Osteocyte (in vitro differentiated cells): ENCODE data around the gene C17orf78. TPM values are rescaled to one million over a fixed set of nuclear protein-coding genes. Genes with fewer than 3 reads are reported as not detected.

Experiments used
- DNase-seq: peaks from one replicate; pipeline ENCODE4 v3.0.0; 2021; ENCODE audit warnings: mixed read lengths; ENCODE audit not compliant: unreplicated experiment; ENCODE audit errors: extremely low spot score
- H3K27ac Mint-ChIP-seq: one replicate; pipeline ENCODE4 v1.8.0; 2021; ENCODE audit warnings: mild to moderate bottlenecking, mixed read lengths; ENCODE audit not compliant: unreplicated experiment
- H3K27me3 Mint-ChIP-seq: one replicate; pipeline ENCODE4 v1.8.0; 2021; ENCODE audit warnings: mixed read lengths; ENCODE audit not compliant: unreplicated experiment
- H3K36me3 Mint-ChIP-seq: one replicate; pipeline ENCODE4 v1.8.0; 2021; ENCODE audit warnings: mixed read lengths; ENCODE audit not compliant: unreplicated experiment
- H3K4me1 Mint-ChIP-seq: one replicate; pipeline ENCODE4 v1.8.0; 2021; ENCODE audit warnings: mixed read lengths; ENCODE audit not compliant: unreplicated experiment
- H3K4me3 Mint-ChIP-seq: one replicate; pipeline ENCODE4 v1.8.0; 2021; ENCODE audit warnings: mild to moderate bottlenecking, moderate library complexity, mixed read lengths; ENCODE audit not compliant: unreplicated experiment
- H3K9me3 Mint-ChIP-seq: one replicate; pipeline ENCODE4 v1.8.0; 2021; ENCODE audit warnings: mixed read lengths; ENCODE audit not compliant: unreplicated experiment
- total RNA-seq: library from RNA; stranded (reverse); gene quantifications from 2 replicates; pipeline ENCODE4 v1.2.1, GENCODE V29; 2021
- TF ChIP-seq, protein P1 (sequence below): fragments of 200-600 bp; sonication (generic); IDR thresholded peaks from 2 replicates; pipeline ENCODE4 v1.5.0; 2021; ENCODE audit warnings: antibody characterized with exemption, mild to moderate bottlenecking, moderate library complexity

Gene C17orf78
- total RNA-seq, 1 donor from 2014 or later, result not detected

GRCh38 chr17:37422971-37423625, 47.3 kb downstream of the C17orf78 start:
- TF ChIP-seq, protein P1, sequence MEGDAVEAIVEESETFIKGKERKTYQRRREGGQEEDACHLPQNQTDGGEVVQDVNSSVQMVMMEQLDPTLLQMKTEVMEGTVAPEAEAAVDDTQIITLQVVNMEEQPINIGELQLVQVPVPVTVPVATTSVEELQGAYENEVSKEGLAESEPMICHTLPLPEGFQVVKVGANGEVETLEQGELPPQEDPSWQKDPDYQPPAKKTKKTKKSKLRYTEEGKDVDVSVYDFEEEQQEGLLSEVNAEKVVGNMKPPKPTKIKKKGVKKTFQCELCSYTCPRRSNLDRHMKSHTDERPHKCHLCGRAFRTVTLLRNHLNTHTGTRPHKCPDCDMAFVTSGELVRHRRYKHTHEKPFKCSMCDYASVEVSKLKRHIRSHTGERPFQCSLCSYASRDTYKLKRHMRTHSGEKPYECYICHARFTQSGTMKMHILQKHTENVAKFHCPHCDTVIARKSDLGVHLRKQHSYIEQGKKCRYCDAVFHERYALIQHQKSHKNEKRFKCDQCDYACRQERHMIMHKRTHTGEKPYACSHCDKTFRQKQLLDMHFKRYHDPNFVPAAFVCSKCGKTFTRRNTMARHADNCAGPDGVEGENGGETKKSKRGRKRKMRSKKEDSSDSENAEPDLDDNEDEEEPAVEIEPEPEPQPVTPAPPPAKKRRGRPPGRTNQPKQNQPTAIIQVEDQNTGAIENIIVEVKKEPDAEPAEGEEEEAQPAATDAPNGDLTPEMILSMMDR, result no peak
- no peaks in the 10 kb centered on the region for H3K4me1 Mint-ChIP-seq
- no peaks in the 10 kb centered on the region for H3K27me3 Mint-ChIP-seq
- H3K27ac Mint-ChIP-seq, result no peak overlapping the region
- peaks cover 27% of the 10 kb centered on the region for H3K36me3 Mint-ChIP-seq
- no peak overlapping the region for H3K4me3 Mint-ChIP-seq
- H3K9me3 Mint-ChIP-seq, result no peaks in the 10 kb centered on the region
- DNase-seq, result no peak

DNA sequence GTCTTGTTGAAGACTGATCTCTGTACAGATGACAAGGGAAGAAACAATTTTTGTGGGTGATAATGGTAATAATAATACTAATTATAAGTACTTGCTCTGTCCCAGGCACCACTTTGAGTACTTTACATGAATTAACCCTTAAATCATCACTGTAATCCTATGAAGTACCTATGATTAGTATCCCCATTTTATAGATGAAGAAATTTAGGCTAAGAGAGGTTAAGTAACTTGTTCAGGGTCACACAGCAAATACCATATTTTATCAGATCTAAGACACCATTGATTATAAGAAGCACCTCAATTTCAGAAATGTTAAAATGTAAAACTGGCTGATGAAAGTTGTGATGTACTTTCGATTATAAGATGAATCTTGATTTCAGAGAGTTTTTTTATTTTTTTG, 49.5 kb downstream of the C17orf78 start:
- Mint-ChIP-seq H3K9me3 (no peaks in the 10 kb centered on the region), H3K27me3 (no peaks in the 10 kb centered on the region), H3K36me3 (peaks cover 28% of the 10 kb centered on the region), H3K4me1 (peaks cover 2% of the 10 kb centered on the region), H3K27ac (no peak overlapping the region), H3K4me3 (no peak overlapping the region)
- TF ChIP-seq, protein P1, result no peak
- no peak for DNase-seq

GRCh38 chr17:37429039-37429438, 53.3 kb downstream of the C17orf78 start:
- TF ChIP-seq, protein P1, result no peak
- H3K4me3 Mint-ChIP-seq, result no peak overlapping the region
- DNase-seq, result no peak
- peaks cover 7% of the 10 kb centered on the region for H3K4me1 Mint-ChIP-seq
- no peaks in the 10 kb centered on the region for H3K27me3 Mint-ChIP-seq
- H3K36me3 Mint-ChIP-seq, result peaks cover 31% of the 10 kb centered on the region
- H3K9me3 Mint-ChIP-seq, result no peaks in the 10 kb centered on the region
- H3K27ac Mint-ChIP-seq, result no peak overlapping the region

DNA sequence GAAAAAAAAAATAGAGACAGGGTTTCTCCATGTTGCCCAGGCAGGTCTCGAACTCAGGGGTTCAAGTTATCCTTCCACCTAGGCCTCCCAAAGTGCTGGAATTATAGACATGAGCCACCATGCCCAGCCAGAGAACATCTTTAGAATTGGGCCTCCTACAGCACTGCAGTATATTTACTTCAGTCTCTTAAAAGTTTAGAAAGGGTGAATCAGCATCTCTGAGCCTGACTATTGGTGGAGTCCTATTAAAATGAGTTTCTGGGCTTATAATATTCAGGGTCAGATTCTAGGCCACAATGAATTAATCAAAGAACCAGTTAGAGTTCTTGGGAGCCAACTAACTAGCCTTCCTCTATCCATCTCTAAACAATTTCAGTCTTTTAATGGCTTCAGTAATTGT, 53.7 kb downstream of the C17orf78 start:
- Mint-ChIP-seq H3K27me3 (no peaks in the 10 kb centered on the region), H3K4me1 (peaks cover 7% of the 10 kb centered on the region), H3K27ac (peak overlapping the region; percentile 35), H3K9me3 (no peaks in the 10 kb centered on the region), H3K4me3 (no peak overlapping the region), H3K36me3 (peaks cover 35% of the 10 kb centered on the region)
- DNase-seq, result no peak
- TF ChIP-seq, protein P1, result no peak

- Mint-ChIP-seq H3K27ac (peak overlapping the region; percentile 35), H3K4me1 (peaks cover 7% of the 10 kb centered on the region), H3K36me3 (peaks cover 35% of the 10 kb centered on the region), H3K9me3 (no peaks in the 10 kb centered on the region), H3K4me3 (no peak overlapping the region), H3K27me3 (no peaks in the 10 kb centered on the region)
- TF ChIP-seq, protein P1, result no peak
- no peak for DNase-seq
These were observed 54.4 kb downstream of the C17orf78 start for GRCh38 chr17:37430051-37430627.
